ENCODE data around the gene TLCD1.

DNA sequence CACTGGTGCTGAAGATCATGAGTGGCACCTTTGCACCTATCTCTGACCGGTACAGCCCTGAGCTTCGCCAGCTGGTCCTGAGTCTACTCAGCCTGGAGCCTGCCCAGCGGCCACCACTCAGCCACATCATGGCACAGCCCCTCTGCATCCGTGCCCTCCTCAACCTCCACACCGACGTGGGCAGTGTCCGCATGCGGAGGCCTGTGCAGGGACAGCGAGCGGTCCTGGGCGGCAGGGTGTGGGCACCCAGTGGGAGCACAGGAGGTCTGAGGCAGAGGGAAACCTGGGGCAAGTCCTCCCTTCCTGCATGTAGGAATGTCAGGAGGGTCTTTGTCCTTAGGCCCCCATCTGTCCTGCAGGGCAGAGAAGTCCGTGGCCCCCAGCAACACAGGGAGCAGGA, 11.3 kb upstream of the TLCD1 start:
- TF ChIP-seq, protein P1, sequence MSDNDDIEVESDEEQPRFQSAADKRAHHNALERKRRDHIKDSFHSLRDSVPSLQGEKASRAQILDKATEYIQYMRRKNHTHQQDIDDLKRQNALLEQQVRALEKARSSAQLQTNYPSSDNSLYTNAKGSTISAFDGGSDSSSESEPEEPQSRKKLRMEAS (IDR thresholded peaks at IDR 0.05), result no peak
- no peak for TF ChIP-seq TAF1 (IDR thresholded peaks at IDR 0.05; ENCODE audit: low read depth, low read length)
- no peak for TF ChIP-seq POLR2A (IDR thresholded peaks at IDR 0.05; ENCODE audit: control extremely low read depth in 1 of 2, low read depth in 2 of 2, low read length in 2 of 2)
- TF ChIP-seq, protein P2, sequence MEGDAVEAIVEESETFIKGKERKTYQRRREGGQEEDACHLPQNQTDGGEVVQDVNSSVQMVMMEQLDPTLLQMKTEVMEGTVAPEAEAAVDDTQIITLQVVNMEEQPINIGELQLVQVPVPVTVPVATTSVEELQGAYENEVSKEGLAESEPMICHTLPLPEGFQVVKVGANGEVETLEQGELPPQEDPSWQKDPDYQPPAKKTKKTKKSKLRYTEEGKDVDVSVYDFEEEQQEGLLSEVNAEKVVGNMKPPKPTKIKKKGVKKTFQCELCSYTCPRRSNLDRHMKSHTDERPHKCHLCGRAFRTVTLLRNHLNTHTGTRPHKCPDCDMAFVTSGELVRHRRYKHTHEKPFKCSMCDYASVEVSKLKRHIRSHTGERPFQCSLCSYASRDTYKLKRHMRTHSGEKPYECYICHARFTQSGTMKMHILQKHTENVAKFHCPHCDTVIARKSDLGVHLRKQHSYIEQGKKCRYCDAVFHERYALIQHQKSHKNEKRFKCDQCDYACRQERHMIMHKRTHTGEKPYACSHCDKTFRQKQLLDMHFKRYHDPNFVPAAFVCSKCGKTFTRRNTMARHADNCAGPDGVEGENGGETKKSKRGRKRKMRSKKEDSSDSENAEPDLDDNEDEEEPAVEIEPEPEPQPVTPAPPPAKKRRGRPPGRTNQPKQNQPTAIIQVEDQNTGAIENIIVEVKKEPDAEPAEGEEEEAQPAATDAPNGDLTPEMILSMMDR (IDR thresholded peaks at IDR 0.05; ENCODE audit: control extremely low read depth in 1 of 3, insufficient read depth in 1 of 3, low read depth in 1 of 3, low read length in 3 of 3), result no peak
- TF ChIP-seq SIX5 (IDR thresholded peaks at IDR 0.05; ENCODE audit: low read depth, low read length), result no peak
- TF ChIP-seq SRF (IDR thresholded peaks at IDR 0.05; ENCODE audit: low read depth, low read length), result no peak
- TF ChIP-seq EP300 (IDR thresholded peaks at IDR 0.05; ENCODE audit: borderline replicate concordance in 1 of 2, low read depth in 2 of 2, low read length in 2 of 2), result no peak
- no peak for TF ChIP-seq CEBPB (IDR thresholded peaks at IDR 0.05; ENCODE audit: low read depth, low read length)
- no peak for TF ChIP-seq EZH2 (IDR thresholded peaks at IDR 0.05; ENCODE audit: low read depth, low read length, severe bottlenecking)
